ENCODE data around the gene CFI.

- TF ChIP-seq CTCF (IDR thresholded peaks at IDR 0.05; ENCODE audit: insufficient read depth, low read length, poor library complexity, severe bottlenecking) (no peak), EZH2phosphoT487 (conservative IDR thresholded peaks at IDR 0.05; ENCODE audit: low read length) (no peak)
Measured at GRCh38 chr4:109795059-109795458, 6.7 kb downstream of the CFI start.
